CD4-positive, alpha-beta T cell (primary cell): ENCODE measurements around the gene AVP. TPM values are rescaled to one million over a fixed set of nuclear protein-coding genes. Genes with fewer than 3 reads are reported as not detected.
A peak's percentile ranks its signal among the peaks of the same experiment; 100 is the strongest.

Experiments used
- ATAC-seq: fragments of 200-7000 bp; cut with Tn5 transposase; one replicate; pipeline ENCODE4 v1.10.0; 2022; ENCODE audit warnings: mild to moderate bottlenecking; ENCODE audit not compliant: poor library complexity
- CTCF ChIA-PET: fragments of 350-600 bp; sonication (Branson Sonifier 250); formaldehyde crosslinking; loops from one replicate; lab custom pipeline; 2021; ENCODE audit warnings: antibody characterized with exemption, inconsistent platforms; lab: Charles Lee
- POLR2A ChIA-PET: fragments of 350-600 bp; sonication (Branson Sonifier 250); formaldehyde crosslinking; loops from one replicate; lab custom pipeline; 2021; ENCODE audit warnings: antibody characterized with exemption, inconsistent platforms; lab: Charles Lee
- DNase-seq, 14 experiments: peaks; one replicate each; pipeline ENCODE4 v3.0.0-alpha.2; 2013 to 2020; ENCODE audit warnings: mixed read lengths in 2 of 14
- H3K27ac ChIP-seq, 2 donors: one replicate each; pipeline versions ENCODE4 v1.5.1 to v1.7.0; 2013; ENCODE audit warnings: low read length in 2 of 2, low read depth in 1 of 2, mild to moderate bottlenecking in 1 of 2
- H3K27me3 ChIP-seq, 2 experiments: 1 replicate in 1 of 2; 2 replicates in 1 of 2; pipeline versions ENCODE4 v1.6.1 to v1.7.0; 2013; ENCODE audit warnings: low read length in 2 of 2, control low read depth in 1 of 2, mild to moderate bottlenecking in 1 of 2, moderate library complexity in 1 of 2; ENCODE audit not compliant: insufficient read depth in 2 of 2, control insufficient read depth in 1 of 2
- H3K36me3 ChIP-seq: one replicate; pipeline ENCODE4 v1.6.1; 2013; ENCODE audit warnings: low read length, control low read depth; ENCODE audit not compliant: insufficient read depth
- H3K4me1 ChIP-seq: one replicate; pipeline ENCODE4 v1.6.1; 2013; ENCODE audit warnings: low read length, control low read depth; ENCODE audit not compliant: insufficient read depth
- H3K4me3 ChIP-seq: one replicate; pipeline ENCODE4 v1.5.1; 2013; ENCODE audit warnings: mild to moderate bottlenecking, low read length, moderate library complexity
- H3K9me3 ChIP-seq, 2 experiments: 1 replicate in 1 of 2; 2 replicates in 1 of 2; pipeline versions ENCODE4 v1.6.1 to v1.7.0; 2013; ENCODE audit warnings: low read length in 2 of 2, mild to moderate bottlenecking in 2 of 2, control low read depth in 1 of 2, moderate library complexity in 1 of 2; ENCODE audit not compliant: control insufficient read depth in 1 of 2, insufficient read depth in 1 of 2
- H3K27ac Mint-ChIP-seq: one replicate; pipeline ENCODE4 v1.8.0; 2020; ENCODE audit warnings: mixed read lengths
- H3K27me3 Mint-ChIP-seq: one replicate; pipeline ENCODE4 v1.8.0; 2021; ENCODE audit warnings: mixed read lengths
- H3K36me3 Mint-ChIP-seq: one replicate; pipeline ENCODE4 v1.8.0; 2021; ENCODE audit warnings: low read depth, mixed read lengths
- H3K4me1 Mint-ChIP-seq: one replicate; pipeline ENCODE4 v1.8.0; 2021; ENCODE audit warnings: low read depth, mixed read lengths
- H3K4me3 Mint-ChIP-seq: one replicate; pipeline ENCODE4 v1.8.0; 2020; ENCODE audit warnings: mild to moderate bottlenecking, mixed read lengths
- H3K9me3 Mint-ChIP-seq: one replicate; pipeline ENCODE4 v1.8.0; 2020; ENCODE audit warnings: mixed read lengths
- intact Hi-C, 2 experiments: fragments of 100-400 bp; cut with DNase I in 1 of 2; cut with micrococcal nuclease in 1 of 2; formaldehyde crosslinking; loops; one replicate each; pipeline versions ENCODE4 v1.15.1 to v1.9.0; 2023 to 2025; cut with DNase I, micrococcal nuclease
- total RNA-seq, 174 experiments: library from RNA in 2 of 174; stranded (reverse) in 2 of 174; gene quantifications; one replicate each; pipeline ENCODE4 v1.2.3 and lab custom pipeline; 2021 to 2026
- TF ChIP-seq, protein P1 (sequence below): fragments of 200-600 bp; IDR thresholded peaks from one replicate; pipeline ENCODE4 v1.8.0; 2022; ENCODE audit warnings: antibody characterized with exemption, mild to moderate bottlenecking

AVP gene
- total RNA-seq, 2 experiments from 2014 or later = 0.47 to 0.56 TPM

- intact Hi-C loops = loop anchor here in 1 of 2 experiments (5.0 to 10.0 kb wide), 3 partner anchors 160 to 202 kb away; partner anchors contain the start of genes DDRGK1, ITPA, PCED1A and PTPRA
- DNase-seq (no peak), ATAC-seq (no peak)
- peak overlapping the region; percentile 83 for H3K27ac Mint-ChIP-seq
- TF ChIP-seq, protein P1, sequence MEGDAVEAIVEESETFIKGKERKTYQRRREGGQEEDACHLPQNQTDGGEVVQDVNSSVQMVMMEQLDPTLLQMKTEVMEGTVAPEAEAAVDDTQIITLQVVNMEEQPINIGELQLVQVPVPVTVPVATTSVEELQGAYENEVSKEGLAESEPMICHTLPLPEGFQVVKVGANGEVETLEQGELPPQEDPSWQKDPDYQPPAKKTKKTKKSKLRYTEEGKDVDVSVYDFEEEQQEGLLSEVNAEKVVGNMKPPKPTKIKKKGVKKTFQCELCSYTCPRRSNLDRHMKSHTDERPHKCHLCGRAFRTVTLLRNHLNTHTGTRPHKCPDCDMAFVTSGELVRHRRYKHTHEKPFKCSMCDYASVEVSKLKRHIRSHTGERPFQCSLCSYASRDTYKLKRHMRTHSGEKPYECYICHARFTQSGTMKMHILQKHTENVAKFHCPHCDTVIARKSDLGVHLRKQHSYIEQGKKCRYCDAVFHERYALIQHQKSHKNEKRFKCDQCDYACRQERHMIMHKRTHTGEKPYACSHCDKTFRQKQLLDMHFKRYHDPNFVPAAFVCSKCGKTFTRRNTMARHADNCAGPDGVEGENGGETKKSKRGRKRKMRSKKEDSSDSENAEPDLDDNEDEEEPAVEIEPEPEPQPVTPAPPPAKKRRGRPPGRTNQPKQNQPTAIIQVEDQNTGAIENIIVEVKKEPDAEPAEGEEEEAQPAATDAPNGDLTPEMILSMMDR = no peak
- peak overlapping the region; percentile 95 for H3K4me3 Mint-ChIP-seq
- peaks cover 48% of the 10 kb centered on the region for H3K36me3 Mint-ChIP-seq
- peaks cover 27% of the 10 kb centered on the region for H3K4me1 ChIP-seq
- no peaks in the 10 kb centered on the region for H3K9me3 Mint-ChIP-seq
- H3K27me3 Mint-ChIP-seq = no peaks in the 10 kb centered on the region
- no peak overlapping the region for H3K4me3 ChIP-seq
- peaks cover 24% of the 10 kb centered on the region for H3K36me3 ChIP-seq
- peaks cover 14% of the 10 kb centered on the region for H3K4me1 Mint-ChIP-seq
- no peak overlapping the region for H3K27ac ChIP-seq
- H3K27me3 ChIP-seq = no peaks in the 10 kb centered on the region
- CTCF ChIA-PET = interaction anchor here (1.3 to 1.8 kb wide), 2 partner anchors 9 to 25 kb away, joined by 3 read pairs; no protein-coding TSS in a partner anchor
- no peaks in the 10 kb centered on the region for H3K9me3 ChIP-seq
- POLR2A ChIA-PET = interaction anchor here (1.3 kb wide), 1 partner anchor 33 kb away, joined by 8 read pairs; no protein-coding TSS in a partner anchor
Observed at GRCh38 chr20:3044336-3044965, 40.1 kb downstream of the AVP start.

DNA sequence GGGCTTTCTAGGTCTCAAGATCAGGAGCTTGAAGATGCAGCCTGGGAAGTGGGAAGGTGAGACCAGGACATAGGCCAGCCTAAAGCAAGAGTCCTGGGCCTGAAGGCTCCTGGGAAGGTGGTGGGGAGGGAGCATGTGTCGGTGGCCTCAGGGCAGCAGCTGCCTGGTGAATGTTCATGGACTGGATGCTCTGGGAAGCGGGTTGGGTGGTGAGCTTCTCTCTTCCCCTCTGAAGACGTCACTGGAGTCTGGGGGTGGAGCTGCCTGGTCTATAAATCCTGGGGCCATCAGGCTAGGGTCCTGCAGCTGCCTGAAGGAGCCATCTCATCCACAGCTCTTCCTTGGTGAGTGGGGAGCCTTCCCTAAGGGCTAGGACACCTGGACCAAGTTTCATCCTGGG, 41.2 kb downstream of the AVP start, which contains the start of gene GNRH2:
Gene GNRH2 (plus strand): TSS at position 301 of the 400 bp plus-strand sequence. CDS start 793 bp downstream, outside the sequence.
- H3K36me3 Mint-ChIP-seq = peaks cover 47% of the 10 kb centered on the region
- peaks cover 14% of the 10 kb centered on the region for H3K4me1 Mint-ChIP-seq
- H3K4me1 ChIP-seq = peaks cover 27% of the 10 kb centered on the region
- intact Hi-C loops = loop anchor here in 1 of 2 experiments (5.0 to 10.0 kb wide), 3 partner anchors 161 to 201 kb away; partner anchors contain the start of genes DDRGK1, ITPA, PCED1A and PTPRA
- no peak within 1 kb of the TSS for H3K4me3 ChIP-seq
- H3K9me3 Mint-ChIP-seq = no peaks in the 10 kb centered on the region
- H3K9me3 ChIP-seq = no peaks in the 10 kb centered on the region
- TF ChIP-seq, protein P1 = no peak
- ATAC-seq (no peak), DNase-seq (no peak)
- no peaks in the 10 kb centered on the region for H3K27me3 Mint-ChIP-seq
- H3K27ac ChIP-seq = peak within 1 kb of the TSS in 1 of 2 donors; percentile 21
- H3K27ac Mint-ChIP-seq = peak within 1 kb of the TSS; percentile 81
- peak within 1 kb of the TSS; percentile 45 for H3K4me3 Mint-ChIP-seq
- ChIA-PET POLR2A (no interaction called here), CTCF (interaction anchor here (1.8 kb wide), 1 partner anchor 10 kb away, joined by 3 read pairs; no protein-coding TSS in a partner anchor)
- H3K27me3 ChIP-seq = no peaks in the 10 kb centered on the region
- H3K36me3 ChIP-seq = peaks cover 26% of the 10 kb centered on the region

GRCh38 chr20:3042625-3043024, 41.9 kb downstream of the AVP start:
- Mint-ChIP-seq H3K27ac (no peak overlapping the region), H3K36me3 (peaks cover 48% of the 10 kb centered on the region), H3K27me3 (no peaks in the 10 kb centered on the region), H3K4me3 (no peak overlapping the region), H3K9me3 (no peaks in the 10 kb centered on the region), H3K4me1 (peaks cover 14% of the 10 kb centered on the region)
- Histone ChIP-seq H3K9me3 (no peaks in the 10 kb centered on the region), H3K4me1 (peaks cover 23% of the 10 kb centered on the region), H3K4me3 (no peak overlapping the region), H3K27me3 (no peaks in the 10 kb centered on the region), H3K36me3 (peaks cover 26% of the 10 kb centered on the region), H3K27ac (no peak overlapping the region)
- DNase-seq (no peak), ATAC-seq (no peak)
- intact Hi-C loops = loop anchor here in 1 of 2 experiments (5.0 to 10.0 kb wide), 3 partner anchors 162 to 200 kb away; partner anchors contain the start of genes DDRGK1, ITPA, PCED1A and PTPRA
- ChIA-PET CTCF (no interaction called here), POLR2A (no interaction called here)
- TF ChIP-seq, protein P1 = no peak
